ENCODE results near the gene NPHP1. TPM values are rescaled to one million over a fixed set of nuclear protein-coding genes. Genes with fewer than 3 reads are reported as not detected.

NPHP1 gene
- total and polyA plus RNA-seq, 9 donors: 4.3 to 9.8 (median 5.5) TPM

- no CpG with 5 or more reads among the region's 1 CpG for WGBS (ENCODE audit: insufficient coverage)
- peaks cover 3% of the 10 kb centered on the region for H3K36me3 ChIP-seq (ENCODE audit: control insufficient read depth, insufficient read depth, low read length)
- H3K9me3 ChIP-seq (replicated peaks; ENCODE audit: control insufficient read depth, low read depth, low read length): no peaks in the 10 kb centered on the region
- no peaks in the 10 kb centered on the region for H3K4me1 ChIP-seq (ENCODE audit: control insufficient read depth, insufficient read depth, low read length)
- H3K4me3 ChIP-seq (ENCODE audit: low read length): no peak overlapping the region
- no peaks in the 10 kb centered on the region for H3K27me3 ChIP-seq (ENCODE audit: control insufficient read depth, insufficient read depth, low read length)
- H3K27ac ChIP-seq (ENCODE audit: low read length): no peak overlapping the region
- DNase-seq: peak; percentile 41
Observed at GRCh38 chr2:110140401-110140800, 64.4 kb downstream of the NPHP1 start.

GRCh38 chr2:110134025-110134424 lies 70.8 kb downstream of the NPHP1 start:
- H3K27me3 ChIP-seq (ENCODE audit: control insufficient read depth, insufficient read depth, low read length): no peaks in the 10 kb centered on the region
- peaks cover 3% of the 10 kb centered on the region for H3K9me3 ChIP-seq (replicated peaks; ENCODE audit: control insufficient read depth, low read depth, low read length)
- H3K27ac ChIP-seq (ENCODE audit: low read length): no peak overlapping the region
- DNase-seq: no peak
- H3K4me1 ChIP-seq (ENCODE audit: control insufficient read depth, insufficient read depth, low read length): no peaks in the 10 kb centered on the region
- H3K36me3 ChIP-seq (ENCODE audit: control insufficient read depth, insufficient read depth, low read length): no peaks in the 10 kb centered on the region
- H3K4me3 ChIP-seq (ENCODE audit: low read length): no peak overlapping the region

GRCh38 chr2:110131166-110131565 lies 73.6 kb downstream of the NPHP1 start:
- no CpG with 5 or more reads among the region's 2 CpGs for whole genome bisulfite sequencing (ENCODE audit: insufficient coverage)
- H3K4me3 ChIP-seq (ENCODE audit: low read length): no peak overlapping the region
- no peak for DNase-seq
- H3K4me1 ChIP-seq (ENCODE audit: control insufficient read depth, insufficient read depth, low read length): no peaks in the 10 kb centered on the region
- peaks cover 3% of the 10 kb centered on the region for H3K9me3 ChIP-seq (replicated peaks; ENCODE audit: control insufficient read depth, low read depth, low read length)
- no peaks in the 10 kb centered on the region for H3K27me3 ChIP-seq (ENCODE audit: control insufficient read depth, insufficient read depth, low read length)
- no peak overlapping the region for H3K27ac ChIP-seq (ENCODE audit: low read length)
- H3K36me3 ChIP-seq (ENCODE audit: control insufficient read depth, insufficient read depth, low read length): peaks cover 2% of the 10 kb centered on the region

- H3K4me3 ChIP-seq (ENCODE audit: low read length): no peak overlapping the region
- H3K36me3 ChIP-seq (ENCODE audit: control insufficient read depth, insufficient read depth, low read length): peaks cover 2% of the 10 kb centered on the region
- DNase-seq: no peak
- no peaks in the 10 kb centered on the region for H3K27me3 ChIP-seq (ENCODE audit: control insufficient read depth, insufficient read depth, low read length)
- H3K9me3 ChIP-seq (replicated peaks; ENCODE audit: control insufficient read depth, low read depth, low read length): peaks cover 3% of the 10 kb centered on the region
- no peak overlapping the region for H3K27ac ChIP-seq (ENCODE audit: low read length)
- no peaks in the 10 kb centered on the region for H3K4me1 ChIP-seq (ENCODE audit: control insufficient read depth, insufficient read depth, low read length)
- no CpG with 5 or more reads among the region's 2 CpGs for WGBS (ENCODE audit: insufficient coverage)
Observed at GRCh38 chr2:110130757-110131156, 74.1 kb downstream of the NPHP1 start.

GRCh38 chr2:110126906-110127305 lies 77.9 kb downstream of the NPHP1 start:
- H3K36me3 ChIP-seq (ENCODE audit: control insufficient read depth, insufficient read depth, low read length): peaks cover 2% of the 10 kb centered on the region
- WGBS (ENCODE audit: insufficient coverage): 80% methylated on average over 1 of the region's 2 CpGs

GRCh38 chr2:110126086-110126773 lies 78.6 kb downstream of the NPHP1 start:
- H3K4me1 ChIP-seq (ENCODE audit: control insufficient read depth, insufficient read depth, low read length): no peaks in the 10 kb centered on the region
- H3K27ac ChIP-seq (ENCODE audit: low read length): no peak overlapping the region
- H3K4me3 ChIP-seq (ENCODE audit: low read length): no peak overlapping the region
- H3K27me3 ChIP-seq (ENCODE audit: control insufficient read depth, insufficient read depth, low read length): no peaks in the 10 kb centered on the region
- H3K9me3 ChIP-seq (replicated peaks; ENCODE audit: control insufficient read depth, low read depth, low read length): no peaks in the 10 kb centered on the region
- no peak for DNase-seq
- 58% methylated on average over 2 of the region's 4 CpGs for WGBS (ENCODE audit: insufficient coverage)
- H3K36me3 ChIP-seq (ENCODE audit: control insufficient read depth, insufficient read depth, low read length): peaks cover 2% of the 10 kb centered on the region

More at GRCh38 chr2:110126906-110127305, 77.9 kb downstream of the NPHP1 start:
- Histone ChIP-seq H3K27ac (ENCODE audit: low read length) (no peak overlapping the region), H3K9me3 (replicated peaks; ENCODE audit: control insufficient read depth, low read depth, low read length) (no peaks in the 10 kb centered on the region), H3K4me1 (ENCODE audit: control insufficient read depth, insufficient read depth, low read length) (no peaks in the 10 kb centered on the region), H3K4me3 (ENCODE audit: low read length) (no peak overlapping the region), H3K27me3 (ENCODE audit: control insufficient read depth, insufficient read depth, low read length) (no peaks in the 10 kb centered on the region)
- DNase-seq: no peak

GRCh38 chr2:110124939-110125691 lies 79.7 kb downstream of the NPHP1 start:
- no peak for DNase-seq
- no peaks in the 10 kb centered on the region for H3K4me1 ChIP-seq (ENCODE audit: control insufficient read depth, insufficient read depth, low read length)
- no peak overlapping the region for H3K4me3 ChIP-seq (ENCODE audit: low read length)
- no peak overlapping the region for H3K27ac ChIP-seq (ENCODE audit: low read length)
- H3K27me3 ChIP-seq (ENCODE audit: control insufficient read depth, insufficient read depth, low read length): no peaks in the 10 kb centered on the region
- peaks cover 2% of the 10 kb centered on the region for H3K36me3 ChIP-seq (ENCODE audit: control insufficient read depth, insufficient read depth, low read length)
- H3K9me3 ChIP-seq (replicated peaks; ENCODE audit: control insufficient read depth, low read depth, low read length): no peaks in the 10 kb centered on the region
- no CpG with 5 or more reads among the region's 6 CpGs for WGBS (ENCODE audit: insufficient coverage)

GRCh38 chr2:110124038-110124825 lies 80.6 kb downstream of the NPHP1 start:
- DNase-seq: no peak
- H3K4me1 ChIP-seq (ENCODE audit: control insufficient read depth, insufficient read depth, low read length): no peaks in the 10 kb centered on the region
- peaks cover 2% of the 10 kb centered on the region for H3K36me3 ChIP-seq (ENCODE audit: control insufficient read depth, insufficient read depth, low read length)
- WGBS (ENCODE audit: insufficient coverage): 83% methylated on average over 1 of the region's 4 CpGs
- H3K9me3 ChIP-seq (replicated peaks; ENCODE audit: control insufficient read depth, low read depth, low read length): no peaks in the 10 kb centered on the region
- no peak overlapping the region for H3K4me3 ChIP-seq (ENCODE audit: low read length)
- peaks cover 3% of the 10 kb centered on the region for H3K27me3 ChIP-seq (ENCODE audit: control insufficient read depth, insufficient read depth, low read length)
- H3K27ac ChIP-seq (ENCODE audit: low read length): no peak overlapping the region

GRCh38 chr2:110121592-110121991 lies 83.2 kb downstream of the NPHP1 start:
- no CpG with 5 or more reads among the region's 3 CpGs for WGBS (ENCODE audit: insufficient coverage)
- no peaks in the 10 kb centered on the region for H3K9me3 ChIP-seq (replicated peaks; ENCODE audit: control insufficient read depth, low read depth, low read length)
- no peak overlapping the region for H3K4me3 ChIP-seq (ENCODE audit: low read length)
- peaks cover 11% of the 10 kb centered on the region for H3K27me3 ChIP-seq (ENCODE audit: control insufficient read depth, insufficient read depth, low read length)
- no peak overlapping the region for H3K27ac ChIP-seq (ENCODE audit: low read length)
- DNase-seq: no peak
- H3K36me3 ChIP-seq (ENCODE audit: control insufficient read depth, insufficient read depth, low read length): no peaks in the 10 kb centered on the region
- peaks cover 1% of the 10 kb centered on the region for H3K4me1 ChIP-seq (ENCODE audit: control insufficient read depth, insufficient read depth, low read length)

GRCh38 chr2:110121052-110121334 lies 83.8 kb downstream of the NPHP1 start:
- WGBS (ENCODE audit: insufficient coverage): no CpG with 5 or more reads among the region's 2 CpGs
- H3K4me1 ChIP-seq (ENCODE audit: control insufficient read depth, insufficient read depth, low read length): peaks cover 7% of the 10 kb centered on the region
- H3K27ac ChIP-seq (ENCODE audit: low read length): peak overlapping the region; percentile 13
- H3K4me3 ChIP-seq (ENCODE audit: low read length): no peak overlapping the region
- no peaks in the 10 kb centered on the region for H3K36me3 ChIP-seq (ENCODE audit: control insufficient read depth, insufficient read depth, low read length)
- DNase-seq: no peak
- H3K9me3 ChIP-seq (replicated peaks; ENCODE audit: control insufficient read depth, low read depth, low read length): no peaks in the 10 kb centered on the region
- peaks cover 17% of the 10 kb centered on the region for H3K27me3 ChIP-seq (ENCODE audit: control insufficient read depth, insufficient read depth, low read length)
